Measurements from ENCODE around the gene RFX5.

Gene RFX5

GRCh38 chr1:151312411-151312810, 34.6 kb downstream of the RFX5 start:
- no peak for DNase-seq (ENCODE audit: extremely low read depth, insufficient read length)
- no peak for TF ChIP-seq CTCF (IDR thresholded peaks at IDR 0.05; ENCODE audit: insufficient read depth, low read length, poor library complexity, severe bottlenecking)
- no peak overlapping the region for H3K4me3 ChIP-seq (replicated peaks; ENCODE audit: low read depth, low read length)
- H3K27me3 ChIP-seq (replicated peaks; ENCODE audit: control insufficient read depth, insufficient read depth, low read length), result no peaks in the 10 kb centered on the region
- H3K36me3 ChIP-seq (ENCODE audit: control insufficient read depth, insufficient read depth, low read length), result peaks cover 45% of the 10 kb centered on the region

- TF ChIP-seq CTCF (IDR thresholded peaks at IDR 0.05; ENCODE audit: insufficient read depth, low read length, poor library complexity, severe bottlenecking), result no peak
- H3K27me3 ChIP-seq (replicated peaks; ENCODE audit: control insufficient read depth, insufficient read depth, low read length), result no peaks in the 10 kb centered on the region
- H3K4me3 ChIP-seq (replicated peaks; ENCODE audit: low read depth, low read length), result no peak overlapping the region
- peaks cover 48% of the 10 kb centered on the region for H3K36me3 ChIP-seq (ENCODE audit: control insufficient read depth, insufficient read depth, low read length)
- DNase-seq (ENCODE audit: extremely low read depth, insufficient read length), result no peak
Measured at GRCh38 chr1:151311589-151312331, 35.3 kb downstream of the RFX5 start.

GRCh38 chr1:151311011-151311410, 36.0 kb downstream of the RFX5 start:
- H3K4me3 ChIP-seq (replicated peaks; ENCODE audit: low read depth, low read length), result no peak overlapping the region
- H3K36me3 ChIP-seq (ENCODE audit: control insufficient read depth, insufficient read depth, low read length), result peaks cover 51% of the 10 kb centered on the region

GRCh38 chr1:151309811-151310323, 37.2 kb downstream of the RFX5 start:
- no peak for DNase-seq (ENCODE audit: extremely low read depth, insufficient read length)
- TF ChIP-seq CTCF (IDR thresholded peaks at IDR 0.05; ENCODE audit: insufficient read depth, low read length, poor library complexity, severe bottlenecking), result no peak
- Histone ChIP-seq H3K36me3 (ENCODE audit: control insufficient read depth, insufficient read depth, low read length) (peaks cover 53% of the 10 kb centered on the region), H3K4me3 (replicated peaks; ENCODE audit: low read depth, low read length) (no peak overlapping the region), H3K27me3 (replicated peaks; ENCODE audit: control insufficient read depth, insufficient read depth, low read length) (no peaks in the 10 kb centered on the region)

More at GRCh38 chr1:151311011-151311410, 36.0 kb downstream of the RFX5 start:
- H3K27me3 ChIP-seq (replicated peaks; ENCODE audit: control insufficient read depth, insufficient read depth, low read length), result no peaks in the 10 kb centered on the region
- TF ChIP-seq CTCF (IDR thresholded peaks at IDR 0.05; ENCODE audit: insufficient read depth, low read length, poor library complexity, severe bottlenecking), result no peak
- DNase-seq (ENCODE audit: extremely low read depth, insufficient read length), result no peak

- no peak for TF ChIP-seq CTCF (IDR thresholded peaks at IDR 0.05; ENCODE audit: insufficient read depth, low read length, poor library complexity, severe bottlenecking)
- Histone ChIP-seq H3K4me3 (replicated peaks; ENCODE audit: low read depth, low read length) (no peak overlapping the region), H3K36me3 (ENCODE audit: control insufficient read depth, insufficient read depth, low read length) (peaks cover 52% of the 10 kb centered on the region), H3K27me3 (replicated peaks; ENCODE audit: control insufficient read depth, insufficient read depth, low read length) (no peaks in the 10 kb centered on the region)
- no peak for DNase-seq (ENCODE audit: extremely low read depth, insufficient read length)
Measured at GRCh38 chr1:151294742-151295462, 52.1 kb downstream of the RFX5 start.
